ENCODE results near the gene PSKH1.

DNA sequence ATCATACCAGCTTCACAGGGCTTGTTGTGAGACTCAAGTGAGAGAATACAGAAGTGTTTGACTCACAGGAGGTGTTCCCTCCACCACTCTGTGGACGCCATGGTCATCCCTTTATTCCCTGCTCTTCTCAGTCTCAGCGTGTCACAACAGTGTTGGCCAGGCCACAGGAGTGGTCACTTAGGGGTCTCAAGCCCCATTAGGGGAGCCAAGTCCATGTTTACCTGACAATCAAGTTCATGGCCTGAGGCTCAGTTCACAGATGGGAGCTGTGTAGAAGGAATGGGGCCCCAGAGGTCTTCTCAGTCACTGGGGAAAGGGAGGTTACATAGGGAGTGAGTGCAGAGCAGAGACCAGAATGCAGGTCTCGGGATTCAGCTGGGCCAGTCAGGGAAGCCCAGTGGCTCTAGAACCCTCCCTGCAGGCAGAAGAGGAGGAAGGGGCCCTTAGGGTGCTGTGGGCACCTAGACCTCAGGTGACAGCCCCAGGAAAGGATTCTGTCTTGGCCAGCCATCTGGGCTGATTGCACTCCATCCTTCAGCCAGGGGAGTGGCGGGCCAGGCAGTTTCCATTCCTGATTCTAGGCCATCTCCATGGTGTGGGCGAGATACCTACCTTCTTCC lies 36.0 kb upstream of the PSKH1 start:
- TF ChIP-seq, protein P1, sequence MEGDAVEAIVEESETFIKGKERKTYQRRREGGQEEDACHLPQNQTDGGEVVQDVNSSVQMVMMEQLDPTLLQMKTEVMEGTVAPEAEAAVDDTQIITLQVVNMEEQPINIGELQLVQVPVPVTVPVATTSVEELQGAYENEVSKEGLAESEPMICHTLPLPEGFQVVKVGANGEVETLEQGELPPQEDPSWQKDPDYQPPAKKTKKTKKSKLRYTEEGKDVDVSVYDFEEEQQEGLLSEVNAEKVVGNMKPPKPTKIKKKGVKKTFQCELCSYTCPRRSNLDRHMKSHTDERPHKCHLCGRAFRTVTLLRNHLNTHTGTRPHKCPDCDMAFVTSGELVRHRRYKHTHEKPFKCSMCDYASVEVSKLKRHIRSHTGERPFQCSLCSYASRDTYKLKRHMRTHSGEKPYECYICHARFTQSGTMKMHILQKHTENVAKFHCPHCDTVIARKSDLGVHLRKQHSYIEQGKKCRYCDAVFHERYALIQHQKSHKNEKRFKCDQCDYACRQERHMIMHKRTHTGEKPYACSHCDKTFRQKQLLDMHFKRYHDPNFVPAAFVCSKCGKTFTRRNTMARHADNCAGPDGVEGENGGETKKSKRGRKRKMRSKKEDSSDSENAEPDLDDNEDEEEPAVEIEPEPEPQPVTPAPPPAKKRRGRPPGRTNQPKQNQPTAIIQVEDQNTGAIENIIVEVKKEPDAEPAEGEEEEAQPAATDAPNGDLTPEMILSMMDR (IDR thresholded peaks at IDR 0.05; ENCODE audit: poor library complexity): no peak
- no peak for TF ChIP-seq EZH2 (IDR thresholded peaks at IDR 0.05; ENCODE audit: borderline replicate concordance)
